Gastrocnemius medialis (tissue), 4 donors: ENCODE data around the gene PPT2. TPM values are rescaled to one million over a fixed set of nuclear protein-coding genes. Genes with fewer than 3 reads are reported as not detected.
A peak's percentile ranks its signal among the peaks of the same experiment; 100 is the strongest.

Experiments used
- ATAC-seq, 2 donors: fragments of 150-250 bp; one replicate each; pipeline ENCODE4 v1.9.1; 2016
- DNase-seq, 2 donors: peaks; one replicate each; pipeline ENCODE4 v3.0.0-alpha.2; 2019
- H3K27ac ChIP-seq, 4 donors: fragments of 200-600 bp; sonication (generic); 1 replicate in 1 of 4; 2 replicates in 3 of 4; pipeline ENCODE4 v1.5.1; 2016 to 2018; ENCODE audit warnings: mild to moderate bottlenecking in 2 of 4, moderate library complexity in 1 of 4
- H3K27me3 ChIP-seq, 3 donors: fragments of 200-600 bp; sonication (generic) in 2 of 3; 1 replicate in 1 of 3; 2 replicates in 2 of 3; pipeline versions ENCODE4 v1.5.1 to v1.6.0; 2016 to 2019; ENCODE audit warnings: mild to moderate bottlenecking in 1 of 3, moderate library complexity in 1 of 3
- H3K36me3 ChIP-seq, 2 donors: fragments of 200-600 bp; sonication (generic) in 1 of 2; one replicate each; pipeline ENCODE4 v1.5.1; 2017 to 2018
- H3K4me1 ChIP-seq, 2 donors: fragments of 200-600 bp; sonication (generic) in 1 of 2; one replicate each; pipeline ENCODE4 v1.5.1; 2016 to 2017; ENCODE audit warnings: mild to moderate bottlenecking in 2 of 2
- H3K4me3 ChIP-seq, 4 donors: fragments of 200-600 bp; sonication (generic) in 3 of 4; 1 replicate in 1 of 4; 2 replicates in 3 of 4; pipeline ENCODE4 v1.5.1; 2016 to 2019; ENCODE audit warnings: mild to moderate bottlenecking in 2 of 4
- H3K9me3 ChIP-seq, 3 donors: fragments of 200-600 bp; sonication (generic) in 2 of 3; 1 replicate in 1 of 3; 2 replicates in 2 of 3; pipeline ENCODE4 v1.5.1; 2016 to 2019
- CTCF ChIP-seq, 5 experiments: fragments of 450-650 bp in 3 of 5; fragments of 200-600 bp in 2 of 5; sonication (generic) in 2 of 5; IDR thresholded peaks in 4 of 5; conservative IDR thresholded peaks in 1 of 5; 1 replicate in 4 of 5; 2 replicates in 1 of 5; pipeline ENCODE4 v1.5.1; 2016 to 2019; ENCODE audit warnings: antibody characterized with exemption in 5 of 5, mild to moderate bottlenecking in 3 of 5, moderate library complexity in 3 of 5
- POLR2A ChIP-seq, 2 donors: fragments of 450-650 bp; IDR thresholded peaks; one replicate each; pipeline ENCODE4 v1.6.1; 2017; ENCODE audit warnings: antibody characterized with exemption in 2 of 2, mild to moderate bottlenecking in 2 of 2, moderate library complexity in 2 of 2
- in situ Hi-C, 4 donors: fragments of 200-750 bp; cut with MboI; loops; one replicate each; pipeline versions ENCODE4 v1.15.0 to v1.8.0; 2017; ENCODE audit warnings: low sequenced_read_pairs in 4 of 4
- intact Hi-C: fragments of 100-400 bp; cut with DNase I; formaldehyde crosslinking; loops from one replicate; pipeline ENCODE4 v1.15.1; 2023; ENCODE audit warnings: low total_unique reads
- total RNA-seq, 4 donors: library from RNA; depleted of rRNA; stranded (reverse); fragments of >200 nt; gene quantifications; one replicate each; pipeline versions ENCODE4 v1.1.0 to v1.2.3, GENCODE V29; 2016

The PPT2 gene
- total RNA-seq, 4 donors from 2014 or later = 16.2 to 72.7 (median 21.4) TPM

GRCh38 chr6:32175322-32175710, 21.4 kb downstream of the PPT2 start:
- Histone ChIP-seq H3K27me3 (no peaks in the 10 kb centered on the region), H3K9me3 (no peaks in the 10 kb centered on the region), H3K27ac (peak overlapping the region; percentile 92 to 99 (median 96)), H3K4me3 (peak overlapping the region; percentile 81 to 99 (median 96)), H3K4me1 (peaks cover 35 to 37% of the 10 kb centered on the region in 2 donors), H3K36me3 (peaks cover 0 to 10% of the 10 kb centered on the region in 2 donors)
- in situ Hi-C loops (loop anchor here in 3 of 4 donors (25.0 kb wide), 6 partner anchors 213 to 1563 kb away; partner anchors contain the start of genes BRD2 (in 3 of the 3), HLA-DMA (in 3 of the 3), APOM (in 2 of the 3) and BAG6 (in 2 of the 3)), intact Hi-C loops (loop anchor here (5.0 to 10.0 kb wide), 6 partner anchors 201 to 1139 kb away; partner anchors contain the start of genes B3GALT4, BRD2, CSNK2B and DXO)
- ATAC-seq (no peak), DNase-seq (no peak)
- TF ChIP-seq CTCF (IDR thresholded peaks at IDR 0.05 in 4 of 5, conservative IDR thresholded peaks at IDR 0.05 in 1 of 5) (no peak), POLR2A (IDR thresholded peaks at IDR 0.05) (no peak)

DNA sequence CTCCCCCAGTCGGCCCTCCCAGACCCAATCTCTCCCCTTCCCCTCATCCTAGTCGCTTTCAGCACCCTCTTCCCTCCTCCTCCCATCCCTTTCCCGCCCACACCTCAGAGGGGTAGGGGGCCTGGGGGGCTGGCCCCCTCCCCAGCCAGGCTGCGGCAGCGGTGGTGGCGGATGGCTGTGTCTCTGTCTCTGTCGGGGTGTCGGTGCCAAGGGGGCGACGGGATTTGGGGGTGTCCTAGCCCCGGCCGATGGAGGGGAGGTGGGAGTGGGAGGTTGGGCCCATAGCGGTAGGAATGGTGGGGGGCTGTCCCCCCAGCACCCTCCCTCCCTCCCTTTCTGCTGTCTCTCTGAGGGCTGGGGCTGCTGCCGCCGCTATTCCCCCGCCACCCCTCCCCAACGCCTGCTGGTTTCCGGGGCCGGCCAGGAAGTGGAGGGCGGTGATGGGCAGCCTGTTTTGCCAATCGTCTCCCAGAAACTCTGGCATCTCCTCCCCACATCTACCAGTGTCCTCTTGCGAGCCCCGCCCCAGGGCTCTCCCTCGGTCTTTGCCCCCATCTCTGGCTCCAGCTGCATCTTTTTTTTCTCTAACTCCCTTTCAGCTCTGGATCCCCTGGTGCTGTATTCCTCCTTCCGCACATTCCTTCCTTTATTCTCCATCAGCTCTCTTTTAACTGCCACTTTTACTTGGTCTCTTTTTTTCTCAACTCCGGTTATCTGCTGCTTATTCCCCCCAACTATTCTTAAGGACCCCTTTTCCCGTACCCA, 22.0 kb downstream of the PPT2 start, which contains the start of gene AGPAT1:
TSS of gene AGPAT1 (minus strand) at position 374 of the 765 bp plus-strand sequence. CDS start 4,588 bp downstream, outside the sequence.
- peak; percentile 96 to 98 for DNase-seq
- ATAC-seq = peak; percentile 56 to 63
- TF ChIP-seq CTCF (IDR thresholded peaks at IDR 0.05 in 4 of 5, conservative IDR thresholded peaks at IDR 0.05 in 1 of 5) (no peak), POLR2A (IDR thresholded peaks at IDR 0.05) (peak; percentile 69 to 83)
- Histone ChIP-seq H3K4me1 (peaks cover 35 to 40% of the 10 kb centered on the region in 2 donors), H3K27ac (peak within 1 kb of the TSS; percentile 92 to 99 (median 96)), H3K4me3 (peak within 1 kb of the TSS; percentile 81 to 99 (median 96)), H3K27me3 (no peaks in the 10 kb centered on the region), H3K9me3 (no peaks in the 10 kb centered on the region), H3K36me3 (peaks cover 0 to 13% of the 10 kb centered on the region in 2 donors)
- intact Hi-C loops (loop anchor here (1.0 to 10.0 kb wide), 8 partner anchors 46 to 1139 kb away; partner anchors contain the start of genes B3GALT4, BRD2, CSNK2B and DXO), in situ Hi-C loops (loop anchor here in 3 of 4 donors (25.0 kb wide), 6 partner anchors 214 to 1564 kb away; partner anchors contain the start of genes BRD2 (in 3 of the 3), HLA-DMA (in 3 of the 3), APOM (in 2 of the 3) and BAG6 (in 2 of the 3))

DNA sequence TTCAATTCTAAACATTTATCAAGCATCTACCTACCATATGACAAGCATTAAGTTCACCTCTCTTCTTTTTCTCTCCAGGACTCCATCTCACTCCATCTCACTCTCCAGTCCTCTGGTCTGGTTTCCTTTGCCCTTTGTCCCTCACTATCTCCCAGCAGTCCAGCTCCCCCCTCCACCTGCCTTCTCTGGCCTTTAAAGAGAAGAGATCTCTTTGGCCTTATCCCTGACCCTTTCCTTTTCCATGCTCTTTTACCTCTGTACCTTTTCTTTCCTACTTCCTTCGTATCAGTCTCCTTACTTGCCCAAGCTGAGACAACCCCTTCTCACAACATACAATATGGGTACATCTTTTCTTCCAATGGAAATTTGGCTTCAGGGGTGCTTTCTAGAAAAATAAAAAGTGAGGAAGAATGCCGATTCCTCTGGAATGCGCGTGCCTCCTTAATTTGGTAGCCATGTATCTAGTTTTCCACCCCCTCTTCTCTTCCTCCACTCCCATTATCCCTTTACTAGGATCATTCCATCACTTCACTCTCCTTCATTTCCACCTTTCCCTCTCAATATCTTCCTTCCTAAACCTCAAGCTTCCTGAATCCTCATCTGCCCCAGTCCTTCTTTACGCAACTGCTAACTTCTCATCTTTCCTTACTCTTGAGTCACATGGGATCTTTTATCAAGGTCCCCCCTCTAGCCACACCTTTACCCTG, 22.7 kb downstream of the PPT2 start:
- H3K36me3 ChIP-seq = peaks cover 0 to 19% of the 10 kb centered on the region in 2 donors
- intact Hi-C loops = loop anchor here (1.0 to 10.0 kb wide), 10 partner anchors 19 to 1138 kb away; partner anchors contain the start of genes B3GALT4, BRD2, CSNK2B and DXO
- ATAC-seq (peak in 1 of 2 donors; percentile 9), DNase-seq (no peak)
- H3K4me1 ChIP-seq = peaks cover 35 to 40% of the 10 kb centered on the region in 2 donors
- peak overlapping the region; percentile 81 to 99 (median 96) for H3K4me3 ChIP-seq
- TF ChIP-seq CTCF (IDR thresholded peaks at IDR 0.05 in 4 of 5, conservative IDR thresholded peaks at IDR 0.05 in 1 of 5) (no peak), POLR2A (IDR thresholded peaks at IDR 0.05) (no peak)
- no peaks in the 10 kb centered on the region for H3K9me3 ChIP-seq
- no peaks in the 10 kb centered on the region for H3K27me3 ChIP-seq
- H3K27ac ChIP-seq = peak overlapping the region; percentile 92 to 99 (median 96)
- in situ Hi-C loops = loop anchor here in 3 of 4 donors (25.0 kb wide), 6 partner anchors 214 to 1564 kb away; partner anchors contain the start of genes BRD2 (in 3 of the 3), HLA-DMA (in 3 of the 3), APOM (in 2 of the 3) and BAG6 (in 2 of the 3)

GRCh38 chr6:32177183-32177787, 23.3 kb downstream of the PPT2 start:
- Histone ChIP-seq H3K4me3 (peak overlapping the region; percentile 81 to 99 (median 96)), H3K36me3 (peaks cover 0 to 19% of the 10 kb centered on the region in 2 donors), H3K9me3 (no peaks in the 10 kb centered on the region), H3K4me1 (peaks cover 36 to 46% of the 10 kb centered on the region in 2 donors), H3K27ac (peak overlapping the region; percentile 92 to 99 (median 96)), H3K27me3 (no peaks in the 10 kb centered on the region)
- in situ Hi-C loops = loop anchor here in 3 of 4 donors (25.0 kb wide), 6 partner anchors 215 to 1565 kb away; partner anchors contain the start of genes BRD2 (in 3 of the 3), HLA-DMA (in 3 of the 3), APOM (in 2 of the 3) and BAG6 (in 2 of the 3)
- no peak for DNase-seq
- intact Hi-C loops = loop anchor here (1.0 to 10.0 kb wide), 9 partner anchors 18 to 1138 kb away; partner anchors contain the start of genes B3GALT4, BRD2, CSNK2B and DXO
- peak; percentile 19 to 48 for TF ChIP-seq POLR2A (IDR thresholded peaks at IDR 0.05)
- TF ChIP-seq CTCF (IDR thresholded peaks at IDR 0.05 in 4 of 5, conservative IDR thresholded peaks at IDR 0.05 in 1 of 5) = no peak
- ATAC-seq = peak; percentile 6 to 12
